NAMALWA (cell line): Measurements from ENCODE around the gene DGKE.
A peak's percentile ranks its signal among the peaks of the same experiment; 100 is the strongest.

Source experiments
- DNase-seq: peaks from one replicate; pipeline ENCODE4 v3.0.0-alpha.2; 2015; ENCODE audit warnings: low spot score

The DGKE gene

DNA sequence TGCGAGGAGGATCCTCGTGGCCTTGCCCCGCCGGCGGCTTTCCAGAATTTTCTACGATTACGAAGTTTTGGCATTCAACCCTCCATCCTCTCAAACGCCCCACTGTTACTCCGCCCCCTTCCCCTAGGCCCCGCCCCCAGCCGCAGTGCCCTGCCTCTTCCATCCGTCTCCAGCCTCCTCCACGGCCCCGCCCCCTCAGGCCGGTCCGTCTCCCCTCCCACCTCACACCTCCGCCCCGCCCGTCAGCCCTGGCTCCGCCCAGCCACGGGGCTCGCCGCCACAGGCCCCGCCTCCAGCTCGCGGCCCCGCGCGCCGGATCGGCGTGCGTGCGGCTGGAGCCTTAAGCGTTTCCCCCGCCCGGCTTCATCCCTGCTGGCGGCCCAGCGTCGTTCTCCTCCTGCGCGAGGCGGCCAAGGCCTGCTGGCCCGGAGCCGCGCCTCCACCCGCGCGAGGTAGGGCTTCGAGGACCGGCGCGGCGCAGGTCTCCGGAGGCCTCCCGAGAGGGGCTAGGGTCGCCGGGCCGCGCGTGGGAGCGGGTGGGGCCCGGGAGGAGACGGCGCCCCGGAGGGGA is at the start of gene DGKE, which contains the start of gene C17orf67:
TSS of gene DGKE (plus strand) at position 343 of the 571 bp plus-strand sequence. CDS start 645 bp downstream, outside the sequence.
TSS of gene C17orf67 (minus strand) at position 112 of the 571 bp plus-strand sequence. CDS start 18,110 bp downstream, outside the sequence.
- DNase-seq: peak; percentile 95

DNA sequence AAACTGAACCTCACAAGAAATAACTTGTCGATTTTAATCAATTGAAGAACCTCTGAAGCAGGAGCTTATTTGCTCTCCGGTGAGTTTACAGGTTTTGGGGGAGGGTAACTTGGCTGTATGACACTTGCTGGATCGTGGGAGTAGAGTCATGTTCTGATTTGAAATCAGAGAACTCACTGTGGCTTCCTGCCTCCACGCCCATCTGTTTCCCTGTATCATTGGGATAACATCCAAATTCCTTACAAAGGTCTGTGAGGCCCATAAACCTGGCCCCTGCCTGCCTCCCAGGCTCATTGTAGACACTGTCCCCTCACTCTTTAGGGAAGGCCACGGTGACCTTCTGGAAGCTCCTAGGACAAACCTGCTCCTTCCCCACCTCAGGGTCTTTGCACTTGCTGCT is 48.5 kb upstream of the DGKE start:
- DNase-seq: no peak

DNA sequence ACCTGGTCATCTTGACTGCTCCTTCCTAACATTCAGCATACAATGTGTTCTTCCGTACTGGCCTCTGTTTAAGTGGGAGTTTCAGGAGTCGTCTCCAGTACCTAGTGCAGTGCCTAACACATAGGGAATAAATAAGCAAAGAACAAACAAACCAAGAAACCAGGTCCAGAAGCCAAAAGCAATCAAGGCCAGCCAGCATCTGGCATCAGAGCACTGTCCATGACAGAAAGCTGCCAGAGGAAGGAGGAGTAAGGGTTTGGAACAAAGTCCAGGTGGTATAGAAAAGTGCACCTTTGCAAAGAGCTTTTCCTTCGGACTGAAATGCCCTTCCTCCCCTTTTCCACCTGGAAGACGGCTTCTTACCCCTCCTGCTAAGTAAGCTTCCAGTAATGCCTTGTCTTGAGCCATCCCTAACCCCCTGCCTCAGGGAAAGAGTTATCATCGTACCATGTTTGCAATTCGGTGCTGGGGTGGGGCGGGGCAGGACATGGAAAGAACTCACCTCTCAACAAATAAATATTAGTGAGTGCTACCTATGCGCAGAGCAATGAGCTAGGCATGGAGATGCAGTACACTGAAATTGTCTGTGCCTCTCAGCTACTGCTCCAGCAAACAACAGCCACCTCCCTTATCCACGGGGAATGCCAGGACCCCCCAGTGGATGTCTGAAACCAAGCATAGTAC is 47.8 kb upstream of the DGKE start:
- no peak for DNase-seq

DNA sequence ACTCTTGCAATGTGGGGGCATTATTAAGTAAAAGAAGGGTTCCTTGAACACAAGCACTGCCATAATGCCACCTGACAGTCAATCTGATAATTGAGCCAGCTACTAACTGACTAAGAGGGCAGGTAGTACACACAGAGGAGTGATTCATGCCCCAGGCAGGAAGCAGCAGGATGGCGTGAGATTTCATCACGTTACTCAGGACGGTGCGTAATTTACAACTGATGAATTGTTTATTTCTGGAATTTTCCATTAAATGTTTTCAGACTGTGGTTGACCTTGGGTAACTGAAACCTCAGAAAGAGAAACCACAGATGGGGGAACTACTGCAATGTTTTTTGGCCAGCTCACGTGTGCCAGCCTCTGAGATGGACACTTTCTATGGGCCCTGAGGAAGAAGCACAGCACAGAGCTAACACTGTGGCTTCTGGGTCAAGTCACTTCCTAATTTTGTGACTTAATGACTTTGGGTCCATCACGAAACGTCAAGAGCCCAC is 46.9 kb upstream of the DGKE start:
- peak; percentile 56 for DNase-seq

DNA sequence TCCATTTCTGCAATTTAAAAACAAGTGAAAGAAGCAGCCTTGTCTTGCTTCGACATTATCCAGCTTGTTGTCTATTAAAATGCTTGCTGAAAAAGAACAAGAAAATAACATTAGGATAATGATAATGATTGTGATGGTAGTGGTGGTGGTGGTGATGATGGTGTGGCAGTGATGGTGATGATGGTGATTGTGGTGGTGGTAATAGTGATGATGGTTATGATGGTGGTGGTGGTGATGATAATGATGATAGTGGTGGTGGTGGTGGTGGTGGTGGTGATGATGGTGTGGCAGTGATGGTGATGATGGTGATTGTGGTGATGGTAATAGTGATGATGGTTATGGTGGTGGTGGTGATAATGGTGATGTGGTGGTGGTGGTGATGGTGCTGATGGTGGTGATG is 41.7 kb upstream of the DGKE start:
- no peak for DNase-seq

DNA sequence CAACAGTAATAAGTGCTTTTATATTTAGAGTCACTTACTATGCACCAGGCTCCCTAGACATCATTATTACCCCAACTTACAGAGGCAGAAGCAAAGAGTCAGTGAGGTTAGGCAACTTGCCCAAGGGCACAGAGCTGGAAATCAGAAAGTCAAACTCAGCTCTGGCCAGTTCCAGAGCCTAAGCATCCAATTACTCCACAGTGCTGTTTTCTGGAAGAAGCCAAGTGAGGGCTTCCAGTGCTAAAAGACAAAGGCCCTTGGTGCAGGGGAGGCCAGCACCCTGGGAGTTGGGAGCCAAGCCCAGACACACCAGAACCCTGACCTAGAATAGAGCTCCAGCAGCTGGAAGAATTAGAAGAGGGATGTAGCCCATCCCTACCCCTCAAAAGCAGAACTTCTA is 40.4 kb upstream of the DGKE start:
- no peak for DNase-seq

DNA sequence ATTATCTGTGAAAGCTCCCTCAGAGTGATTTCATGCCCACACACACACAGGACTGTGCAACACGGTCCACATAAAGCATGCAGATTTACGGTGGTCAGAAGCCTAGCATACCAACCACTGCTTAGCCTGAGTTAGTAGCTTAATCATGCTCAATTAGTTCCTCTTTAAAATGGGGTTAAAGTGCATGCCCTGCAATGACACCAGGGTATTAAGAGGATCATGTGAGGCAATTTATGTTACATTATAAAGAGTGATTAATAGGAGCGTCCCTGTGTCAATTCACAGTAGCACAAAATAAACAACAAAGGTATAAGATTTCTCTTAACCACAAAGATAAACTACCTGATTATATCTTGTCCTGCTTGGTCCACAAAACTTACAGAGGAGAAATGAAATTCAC is 40.0 kb upstream of the DGKE start:
- no peak for DNase-seq

DNA sequence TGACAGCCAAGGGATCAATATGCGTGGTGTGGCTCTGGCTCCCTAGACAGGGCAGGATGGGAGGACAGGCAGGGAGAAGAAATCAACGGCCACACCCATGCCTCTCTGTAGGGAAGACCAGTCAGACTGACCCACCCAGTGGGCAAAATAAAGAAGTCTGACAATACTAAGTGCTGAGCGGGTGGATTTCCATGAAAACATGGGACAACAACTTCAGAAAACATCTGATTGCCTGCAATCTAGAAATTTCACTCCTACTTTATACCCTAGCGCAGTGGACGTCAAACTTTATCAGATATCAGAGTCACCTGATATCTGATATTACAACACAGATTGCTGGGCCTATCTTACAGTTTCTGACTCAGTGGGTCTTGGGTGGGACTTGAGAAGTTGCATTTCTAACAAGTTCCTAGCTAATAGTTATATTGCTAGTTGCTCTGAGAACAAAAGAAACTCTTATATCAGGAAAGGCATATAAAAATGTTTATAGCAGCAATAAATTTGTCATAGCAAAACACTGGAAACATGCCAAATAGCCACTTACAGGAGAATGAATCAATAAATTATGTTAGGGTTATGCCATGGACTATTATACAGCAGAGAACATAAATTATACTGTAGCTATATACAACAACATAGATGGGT is 38.6 kb upstream of the DGKE start:
- DNase-seq: no peak

DNA sequence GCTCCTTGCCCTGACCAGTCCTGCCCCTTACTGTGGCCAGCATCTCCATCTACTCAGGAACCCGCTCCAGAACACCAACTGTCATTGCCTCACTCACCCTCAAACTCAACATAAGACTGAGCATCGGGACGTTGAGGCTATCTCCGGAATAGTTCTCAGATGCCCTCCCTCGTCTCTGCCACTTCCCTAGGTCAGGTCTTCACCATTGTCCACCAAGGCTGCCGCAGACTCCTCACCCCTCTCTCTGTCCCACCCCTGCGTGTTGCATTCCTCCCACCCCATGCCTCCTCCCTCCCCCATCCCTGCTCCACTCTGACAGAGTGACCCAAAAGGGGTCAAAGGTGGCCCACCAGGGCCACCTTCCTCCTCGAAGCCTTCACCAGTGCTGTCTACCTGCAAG is 37.4 kb upstream of the DGKE start:
- no peak for DNase-seq

DNA sequence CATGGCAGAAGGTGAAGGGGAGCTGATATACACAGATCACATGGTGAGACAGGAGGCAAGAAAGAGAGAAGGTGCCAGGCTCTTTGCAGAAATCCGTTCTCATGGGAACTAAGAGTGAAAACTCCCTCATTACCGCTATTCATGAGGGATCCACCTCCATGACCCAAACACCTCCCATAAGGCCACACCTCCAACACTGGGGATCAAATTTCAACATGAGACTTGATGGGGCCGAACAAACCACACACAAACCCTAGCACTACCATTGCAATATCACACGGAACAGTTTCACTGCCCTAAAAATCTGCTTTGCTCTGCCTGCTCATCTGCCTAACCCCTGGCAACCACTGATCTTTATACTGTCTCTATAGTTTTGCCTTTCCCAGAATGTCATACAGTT is 35.0 kb upstream of the DGKE start:
- DNase-seq: no peak

DNA sequence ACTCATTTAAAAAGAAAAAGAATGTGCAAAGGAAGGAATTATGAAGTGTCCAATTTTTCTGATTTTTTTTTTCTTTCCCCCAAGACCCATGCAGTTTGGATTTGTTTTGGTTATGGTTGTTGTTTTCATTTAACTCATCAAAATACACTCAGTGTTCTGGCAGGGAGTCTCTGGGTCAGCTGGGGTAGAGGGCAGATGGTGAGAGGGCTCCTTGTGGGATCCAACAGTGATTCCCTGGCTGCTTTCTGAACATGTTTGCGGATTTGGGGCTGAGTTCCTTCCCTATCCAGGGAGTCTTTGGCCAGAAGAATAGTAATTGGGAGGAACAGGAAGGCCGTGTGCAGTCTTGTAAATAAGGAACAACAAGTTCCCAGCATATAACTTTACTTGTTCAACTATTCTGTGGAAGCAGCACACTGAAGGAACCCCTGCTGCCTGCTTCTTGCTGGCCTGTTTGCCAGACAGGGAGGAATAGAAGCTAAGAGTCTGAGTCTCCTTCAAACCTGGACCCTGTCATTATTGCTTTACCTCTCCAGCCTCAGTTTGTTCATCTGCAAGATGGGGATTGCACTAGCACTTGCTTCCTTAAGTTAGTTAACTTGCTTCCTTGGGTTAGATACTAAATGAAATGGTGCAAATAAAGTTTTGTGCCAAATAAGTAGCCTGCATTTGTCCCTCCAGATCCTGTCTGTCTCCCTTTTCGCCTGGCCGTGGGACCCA is 32.3 kb upstream of the DGKE start:
- DNase-seq: no peak

DNA sequence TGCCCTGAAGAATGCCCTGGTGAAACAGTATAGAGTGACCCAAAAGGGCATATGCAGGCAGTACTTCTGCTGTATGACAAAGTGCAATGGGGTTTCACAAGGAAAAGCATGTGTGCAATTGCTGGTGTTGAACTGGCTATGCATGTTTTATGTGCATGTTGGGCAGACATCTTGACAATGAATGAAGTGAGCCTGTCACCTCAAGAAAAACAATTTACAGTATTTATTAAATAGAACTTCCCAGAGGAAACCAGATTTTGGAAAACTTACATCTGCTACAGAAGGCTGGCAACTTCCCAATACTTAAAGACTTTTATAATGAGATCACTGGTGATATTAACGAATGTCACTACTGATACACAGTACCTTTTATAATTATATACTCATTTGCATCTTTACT is 30.9 kb upstream of the DGKE start:
- no peak for DNase-seq

DNA sequence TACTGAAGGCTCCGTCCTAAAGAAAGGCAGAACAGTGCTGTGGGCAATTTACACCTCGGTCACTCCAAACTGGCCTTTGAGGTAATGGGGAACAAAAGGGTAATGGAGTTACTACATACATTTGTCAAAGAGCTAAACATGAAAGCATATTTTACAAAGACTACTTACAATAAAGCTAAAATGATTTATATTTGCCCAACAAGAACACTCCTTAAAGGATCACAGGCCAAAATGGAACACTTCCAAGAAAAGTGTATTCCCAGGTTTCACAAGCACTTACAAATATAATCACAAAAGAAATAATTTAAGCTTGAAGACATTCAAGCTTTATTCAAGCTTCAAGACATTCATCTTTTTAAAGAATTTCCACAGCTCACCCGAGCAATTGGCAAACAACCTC is 29.5 kb upstream of the DGKE start:
- no peak for DNase-seq

DNA sequence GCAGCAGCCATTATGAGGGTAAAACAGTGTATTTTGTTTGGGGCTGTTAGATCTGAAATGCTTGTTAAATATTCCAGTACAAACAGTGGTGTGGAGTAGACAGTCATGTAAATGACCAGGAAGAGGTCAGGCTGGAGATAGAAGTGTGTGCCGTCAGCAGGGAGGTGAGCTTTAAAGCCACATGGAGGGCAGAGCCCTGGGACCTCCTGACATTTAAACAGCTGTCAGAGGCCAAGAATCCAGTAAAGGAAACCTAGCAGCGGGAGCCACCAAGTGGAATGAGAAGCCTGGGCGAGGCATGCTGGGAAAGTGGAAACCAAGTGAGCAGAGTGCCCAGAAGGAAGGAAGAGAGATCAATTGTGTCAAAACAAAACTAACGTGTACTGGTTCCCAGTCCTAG is 27.0 kb upstream of the DGKE start:
- no peak for DNase-seq

DNA sequence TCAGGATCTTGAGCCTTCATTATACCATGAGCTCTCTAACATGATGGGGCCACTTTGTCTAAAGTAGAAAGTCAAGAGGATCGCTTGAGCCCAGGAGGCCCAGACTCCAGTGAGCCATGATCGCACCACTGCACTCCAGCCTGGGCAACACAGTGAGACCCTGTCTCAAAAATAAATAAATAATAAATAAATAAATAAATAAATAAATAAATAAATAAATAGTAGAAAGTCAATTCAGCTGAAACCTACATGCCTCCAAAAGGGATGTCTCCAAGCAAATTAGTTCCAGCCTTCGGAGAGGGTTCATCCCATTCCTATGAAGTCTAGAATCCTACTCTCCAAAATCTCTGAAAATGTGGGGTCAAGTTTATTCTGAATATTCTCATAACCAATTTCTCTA is 26.2 kb upstream of the DGKE start:
- DNase-seq: no peak

DNA sequence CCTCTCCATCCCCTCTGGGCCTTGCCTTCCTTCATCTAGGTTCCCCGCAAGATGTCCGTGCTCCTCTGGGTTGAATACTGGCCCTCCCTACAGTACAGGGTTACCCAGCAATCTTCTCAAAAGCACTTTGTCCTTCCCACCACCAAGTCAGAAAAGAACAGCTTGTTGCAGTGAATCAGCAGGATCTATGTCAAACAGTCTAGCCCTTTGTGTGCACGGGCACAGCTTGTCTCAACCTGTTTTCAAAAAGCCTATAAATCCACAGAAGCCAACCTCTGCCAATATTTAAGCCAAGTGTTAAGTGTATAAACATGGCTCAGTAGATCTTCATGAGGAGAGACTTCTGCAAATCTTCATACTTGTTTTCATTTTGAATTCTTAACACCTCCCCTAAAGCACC is 25.4 kb upstream of the DGKE start:
- no peak for DNase-seq

DNA sequence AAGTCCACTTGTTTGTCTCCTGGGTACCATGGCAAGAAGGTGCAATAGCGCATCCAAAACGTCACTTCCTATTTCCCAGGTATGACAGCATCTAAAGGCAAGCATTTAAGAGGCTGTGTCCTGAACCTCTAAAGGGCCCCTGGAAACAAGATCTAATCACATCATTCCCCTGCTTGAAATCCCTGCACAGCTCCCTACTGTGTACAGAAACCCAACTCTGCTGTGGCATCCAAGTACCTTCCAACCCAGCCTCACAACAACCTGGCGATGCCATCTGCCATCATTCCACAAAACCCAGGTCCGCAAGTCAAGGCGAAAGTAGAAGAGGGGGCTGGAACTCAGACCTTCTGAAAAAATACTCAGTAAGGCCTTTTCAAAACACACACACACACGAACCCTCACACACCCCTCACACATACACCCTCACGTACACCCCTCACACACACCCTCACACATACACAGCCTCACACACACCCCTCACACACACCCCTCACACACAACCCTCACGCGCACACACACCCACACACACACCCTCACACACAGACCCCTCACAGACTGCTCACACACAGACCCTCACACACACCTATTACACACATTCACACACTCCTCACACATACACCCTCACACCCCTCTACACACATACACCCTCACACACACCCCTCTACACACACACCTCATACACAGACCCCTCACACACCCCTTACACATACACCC is 24.7 kb upstream of the DGKE start:
- no peak for DNase-seq

DNA sequence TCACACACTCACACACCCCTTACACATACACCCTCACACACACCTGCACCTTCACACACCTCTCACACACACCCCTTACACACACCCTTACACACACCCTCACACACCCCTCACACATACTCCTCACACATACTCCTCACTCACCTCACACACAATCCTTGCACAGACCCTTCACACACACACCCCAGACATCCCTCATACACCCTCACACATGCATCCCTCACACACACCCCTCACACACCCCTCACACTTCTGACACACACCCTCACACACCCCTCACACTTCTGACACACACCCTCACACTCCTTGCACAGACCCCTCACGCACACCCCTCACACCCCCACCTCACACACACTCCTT is 24.2 kb upstream of the DGKE start:
- DNase-seq: no peak

DNA sequence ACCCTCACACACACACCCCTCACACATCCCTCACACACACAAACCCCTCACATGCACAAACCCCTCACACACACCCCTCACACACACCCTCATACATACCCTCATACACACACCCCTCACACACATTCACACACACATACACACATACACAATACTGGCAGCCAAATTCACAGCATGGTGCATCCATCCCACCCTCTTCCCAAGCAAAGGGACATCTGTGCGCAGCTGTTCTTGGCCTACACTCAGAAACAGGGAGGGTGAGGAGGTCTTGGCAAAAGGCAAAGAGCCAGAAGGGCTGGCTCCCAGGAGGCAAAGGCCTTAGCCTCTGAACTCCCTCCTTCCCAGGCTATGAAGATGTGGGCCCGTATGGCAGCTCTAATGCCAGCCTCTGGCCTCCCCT is 23.6 kb upstream of the DGKE start:
- no peak for DNase-seq

DNA sequence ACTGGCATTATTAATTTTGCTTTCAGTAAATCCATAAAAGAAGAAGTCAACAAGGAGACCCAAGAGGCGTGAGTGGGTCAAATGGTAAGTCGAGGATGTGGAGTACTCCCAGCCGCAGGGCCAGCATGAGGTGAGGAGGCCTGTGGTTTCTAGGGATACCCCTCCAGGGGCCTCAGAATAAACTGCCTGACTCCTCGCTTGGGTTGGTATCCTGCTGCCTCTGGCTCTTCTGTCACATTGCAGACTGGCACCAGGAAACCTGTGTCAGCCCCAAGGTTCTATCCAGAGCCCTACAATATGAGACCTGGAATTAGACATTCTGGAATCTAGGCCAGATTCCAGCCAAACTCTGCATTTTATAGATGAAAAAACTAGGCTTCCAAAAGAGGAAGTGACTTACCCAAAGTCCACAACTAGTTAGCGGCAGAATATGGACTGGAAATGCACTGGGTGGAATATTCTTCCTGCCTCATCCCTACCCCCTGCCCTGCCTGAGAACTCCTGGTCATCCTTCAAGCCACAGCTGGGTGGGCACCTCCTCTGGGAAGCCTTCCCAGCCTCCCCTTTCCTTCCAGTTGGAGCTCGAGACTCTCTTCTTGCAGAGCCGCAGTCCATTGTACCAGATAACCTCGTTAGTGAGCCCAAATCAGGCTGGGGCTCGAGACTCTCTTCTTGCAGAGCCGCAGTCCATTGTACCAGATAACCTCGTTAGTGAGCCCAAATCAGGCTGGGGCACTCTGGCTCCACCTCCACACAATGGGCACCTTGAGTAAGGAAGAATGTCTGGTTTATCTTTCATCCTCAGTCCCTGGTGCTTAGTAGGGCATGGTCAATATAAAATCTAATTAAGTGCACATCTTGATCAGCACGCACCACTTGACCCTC is 22.8 kb upstream of the DGKE start:
- no peak for DNase-seq

DNA sequence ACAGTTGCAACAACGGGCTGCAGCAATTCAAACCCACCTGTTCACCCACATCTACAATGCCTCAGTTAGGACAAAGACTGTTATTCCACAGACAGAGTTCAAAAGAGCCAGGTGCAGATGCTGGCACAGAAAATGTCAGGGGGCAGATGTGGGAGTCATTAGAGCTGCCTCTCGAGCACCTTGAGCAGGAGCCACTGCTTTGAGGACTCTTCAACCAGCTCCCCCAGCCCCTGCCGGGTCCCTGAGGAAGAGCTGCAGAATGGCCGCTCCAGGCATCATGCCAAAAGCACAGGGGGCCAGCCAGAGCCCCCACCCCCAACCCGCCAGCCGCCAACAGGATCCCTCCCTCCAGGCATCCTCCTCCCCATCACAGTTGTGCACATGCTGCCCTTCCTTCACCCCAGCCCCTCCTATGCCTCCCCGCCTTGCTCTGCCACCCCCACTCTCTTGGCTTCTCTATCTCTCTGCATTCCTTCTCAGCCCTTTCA is 21.0 kb upstream of the DGKE start:
- no peak for DNase-seq
